GM21619 (cell line): Measurements from ENCODE around the gene KCNAB1.
A peak's percentile ranks its signal among the peaks of the same experiment; 100 is the strongest.

Experiments used
- ATAC-seq: cut with Tn5 transposase; IDR thresholded peaks from one replicate; pipeline ENCODE4 v1.9.1; 2021; ENCODE audit not compliant: unreplicated experiment

The KCNAB1 gene

GRCh38 chr3:156433910-156434309, 313.5 kb downstream of the KCNAB1 start:
- no peak for ATAC-seq

GRCh38 chr3:156434921-156435320, 314.5 kb downstream of the KCNAB1 start:
- no peak for ATAC-seq

GRCh38 chr3:156443079-156443478, 322.7 kb downstream of the KCNAB1 start:
- no peak for ATAC-seq

DNA sequence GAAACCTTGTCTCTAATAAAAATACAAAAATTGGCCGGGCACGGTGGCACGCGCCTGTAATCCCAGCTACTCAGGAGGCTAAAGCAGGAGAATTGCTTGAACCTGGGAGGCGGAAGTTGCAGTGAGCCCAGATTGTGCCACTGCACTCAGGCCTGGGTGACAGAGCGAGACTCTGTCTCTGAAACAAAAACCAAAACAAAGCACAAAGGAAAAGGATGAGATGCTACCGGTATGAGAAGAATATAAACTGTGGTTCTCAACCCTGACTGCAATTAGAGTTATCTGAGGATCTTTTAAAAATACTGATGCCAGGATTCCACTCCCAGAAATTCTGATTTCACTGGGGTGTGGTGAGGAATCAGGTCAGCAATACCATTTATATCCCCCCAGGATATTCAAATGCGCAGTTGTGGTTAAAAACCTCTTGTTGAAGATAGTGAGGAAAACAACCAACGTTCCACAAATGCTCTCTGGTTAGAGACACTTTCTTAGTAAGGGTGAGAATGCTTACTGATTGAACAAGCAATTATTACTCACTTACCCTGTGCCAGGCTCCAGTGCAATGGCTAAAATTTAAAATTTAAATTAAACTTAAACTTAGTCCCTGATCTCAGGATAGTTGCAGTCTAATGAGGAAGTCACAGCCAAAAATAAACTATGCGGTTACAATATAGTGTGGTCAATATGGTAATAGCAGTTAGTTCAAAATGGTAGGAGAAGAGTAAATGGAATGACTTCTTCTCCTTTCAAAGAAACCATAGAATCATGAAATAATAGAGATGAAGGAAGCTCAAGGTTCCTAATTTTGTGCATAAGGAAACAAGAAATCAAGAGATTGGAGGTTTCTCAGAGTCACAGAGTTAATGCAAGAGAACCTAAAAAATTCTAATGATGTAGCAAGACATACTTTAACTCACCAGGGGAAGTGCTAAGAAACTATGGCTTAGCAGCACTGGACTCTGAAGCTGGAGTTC, 325.0 kb downstream of the KCNAB1 start:
- ATAC-seq: no peak

DNA sequence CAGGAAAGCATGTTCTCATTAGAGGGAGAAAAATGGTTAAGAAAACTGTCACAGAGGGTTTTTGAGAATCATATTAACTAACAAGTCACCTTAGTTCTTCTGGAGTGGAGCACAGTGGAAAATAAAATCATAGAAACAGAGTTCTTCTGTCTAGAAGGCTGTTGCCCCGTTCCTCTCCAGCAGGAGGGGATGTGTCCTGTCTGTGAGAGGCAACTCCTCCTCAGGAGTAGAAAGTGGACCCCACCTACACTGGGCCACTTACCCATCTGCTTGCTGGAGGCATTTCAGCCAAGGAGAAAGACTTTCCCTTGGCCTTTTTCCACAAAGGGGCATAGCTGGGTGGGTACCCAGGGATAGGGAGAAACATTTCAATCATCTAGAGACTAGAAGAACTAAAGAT, 327.9 kb downstream of the KCNAB1 start:
- peak; percentile 76 for ATAC-seq

GRCh38 chr3:156449710-156450574, 329.6 kb downstream of the KCNAB1 start:
- peak; percentile 62 for ATAC-seq

DNA sequence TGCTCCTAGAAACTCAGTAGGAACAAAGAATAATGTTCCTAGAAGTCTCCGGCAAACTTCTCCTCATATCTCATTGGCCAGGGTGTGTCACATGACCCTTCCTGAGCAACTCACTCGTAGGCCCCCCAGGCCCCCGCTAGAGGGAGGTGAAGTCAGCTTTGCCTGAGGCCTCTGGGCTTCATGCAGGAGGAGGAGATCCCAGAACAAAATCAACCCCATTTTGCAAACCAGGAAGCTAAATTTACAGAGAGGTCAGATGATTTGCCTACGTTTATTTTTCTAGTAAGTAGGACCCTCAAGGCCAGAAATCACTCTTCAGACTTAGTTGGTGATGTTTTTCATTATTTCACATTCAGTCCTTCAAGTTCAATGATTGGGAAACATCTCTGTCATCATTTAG, 335.5 kb downstream of the KCNAB1 start:
- no peak for ATAC-seq

- no peak for ATAC-seq
Measured at GRCh38 chr3:156456771-156457224, 336.4 kb downstream of the KCNAB1 start.

DNA sequence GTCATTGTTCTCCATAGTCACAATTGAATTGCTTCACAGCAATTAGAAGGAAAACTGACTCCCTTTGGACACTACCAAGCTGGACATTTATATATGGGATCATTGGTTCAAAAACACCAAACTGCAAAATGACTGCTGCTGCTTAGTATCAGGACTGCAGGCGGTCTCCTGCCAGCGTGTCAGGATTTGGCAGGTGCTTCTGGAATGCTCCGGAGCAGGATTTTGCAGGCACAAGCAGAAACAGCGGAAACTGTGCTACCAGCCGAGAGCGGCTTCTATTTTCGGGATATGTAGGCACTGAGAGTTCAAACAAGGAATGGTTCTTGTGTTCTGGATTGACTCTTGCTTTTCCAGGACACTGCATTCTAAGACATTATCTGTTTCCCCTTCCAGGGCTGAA, 339.1 kb downstream of the KCNAB1 start:
- ATAC-seq: no peak

DNA sequence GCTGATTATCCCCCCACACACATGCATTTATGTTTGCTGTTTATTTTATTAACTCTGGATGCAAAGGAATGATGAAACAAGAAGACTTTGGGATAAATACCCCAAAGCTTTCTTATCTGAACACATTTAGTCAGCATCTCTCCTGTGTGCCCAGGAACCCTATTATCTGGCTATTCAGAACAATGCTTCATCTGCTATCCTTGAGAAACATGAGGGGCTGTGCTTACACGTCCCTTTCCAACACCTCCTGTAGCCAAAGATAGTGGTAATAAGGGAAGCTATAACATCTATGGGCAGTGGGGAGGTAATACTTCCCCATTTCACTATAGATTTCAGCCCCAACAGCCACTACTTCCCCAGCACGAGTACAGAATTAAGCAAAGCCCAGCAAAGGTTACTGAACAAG, 339.8 kb downstream of the KCNAB1 start:
- peak; percentile 59 for ATAC-seq

DNA sequence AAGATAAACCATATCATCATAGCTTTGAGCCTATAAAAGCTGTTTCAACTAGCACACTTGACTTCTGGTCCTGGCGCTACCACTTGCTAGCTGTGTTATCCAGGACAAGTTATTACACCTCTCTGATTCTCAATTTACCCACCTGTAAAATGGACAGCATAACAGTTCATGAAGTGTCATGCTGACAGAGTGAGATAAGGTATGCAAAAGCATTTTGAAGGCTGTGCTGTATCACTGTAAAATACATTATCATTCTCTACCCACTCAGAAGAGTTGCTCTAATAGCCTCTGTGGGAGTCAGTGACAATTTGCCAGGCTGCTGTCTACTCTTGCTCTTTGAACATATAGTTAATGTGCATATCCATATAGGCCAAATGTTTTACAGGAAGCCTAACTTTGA, 341.5 kb downstream of the KCNAB1 start:
- ATAC-seq: no peak

DNA sequence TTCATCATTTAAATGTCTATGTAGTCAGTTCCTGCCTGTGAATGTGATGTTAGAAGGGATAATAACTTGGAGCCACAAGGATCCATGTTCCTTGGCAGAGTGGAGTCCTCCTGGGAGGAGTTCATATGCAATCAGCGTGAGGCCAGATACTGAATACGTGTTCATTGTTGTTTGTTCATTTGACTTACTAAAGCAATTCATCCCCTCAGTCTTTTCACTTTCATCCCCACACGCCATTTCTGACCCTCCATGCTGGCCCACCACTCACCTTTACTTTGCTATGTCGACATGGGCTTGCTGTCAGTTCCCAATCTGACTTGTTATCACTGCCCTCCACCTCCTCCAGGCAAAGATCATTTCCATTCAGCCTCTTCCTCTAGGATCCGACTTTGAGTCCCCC, 342.7 kb downstream of the KCNAB1 start:
- no peak for ATAC-seq

- ATAC-seq: no peak
Measured at GRCh38 chr3:156465194-156465593, 344.8 kb downstream of the KCNAB1 start.

- ATAC-seq: no peak
Measured at GRCh38 chr3:156469456-156469855, 349.1 kb downstream of the KCNAB1 start.

DNA sequence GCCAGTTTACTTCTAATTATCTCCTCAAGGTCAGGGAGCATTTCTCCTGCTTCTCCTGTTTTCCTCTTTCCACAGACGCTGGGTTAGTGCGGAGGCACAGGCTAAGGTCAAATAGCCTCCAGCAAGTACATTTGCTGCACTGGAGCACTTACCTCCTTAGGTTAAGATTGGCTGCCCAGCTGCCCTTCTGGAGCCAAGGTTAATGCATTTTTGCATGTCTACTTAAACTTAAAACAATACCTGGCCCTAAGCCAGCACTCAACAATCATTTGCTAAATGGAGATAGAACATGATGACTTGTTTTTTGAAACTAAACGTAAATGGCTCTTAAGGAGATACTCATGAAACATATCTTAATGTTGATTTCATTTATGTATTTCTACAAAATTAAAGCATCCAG, 351.1 kb downstream of the KCNAB1 start:
- ATAC-seq: no peak

DNA sequence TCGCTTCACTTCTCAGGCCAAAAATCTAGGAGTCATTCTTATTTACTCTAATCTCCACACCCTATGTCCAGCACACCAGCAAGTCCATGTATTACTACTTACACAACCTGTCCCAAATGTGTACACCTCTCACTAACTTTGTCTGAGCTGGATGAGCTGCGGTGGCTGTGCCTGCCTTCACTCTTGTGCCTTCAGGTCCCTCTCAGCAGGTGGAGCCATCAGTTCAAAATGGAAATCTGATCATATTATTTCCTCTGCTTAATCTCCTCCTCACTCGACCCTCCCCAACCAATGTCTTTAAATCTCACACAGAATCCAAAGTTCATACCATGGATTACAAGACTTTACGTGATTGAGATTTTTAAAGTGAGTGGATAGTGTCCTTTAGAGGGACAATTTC, 351.8 kb downstream of the KCNAB1 start:
- no peak for ATAC-seq

GRCh38 chr3:156472684-156473083, 352.3 kb downstream of the KCNAB1 start:
- ATAC-seq: no peak

GRCh38 chr3:156473341-156473740, 353.0 kb downstream of the KCNAB1 start:
- no peak for ATAC-seq

GRCh38 chr3:156474560-156475389, 354.4 kb downstream of the KCNAB1 start:
- no peak for ATAC-seq

GRCh38 chr3:156477323-156477722, 356.9 kb downstream of the KCNAB1 start:
- no peak for ATAC-seq

- ATAC-seq: no peak
Measured at GRCh38 chr3:156478891-156479290, 358.5 kb downstream of the KCNAB1 start.
